HG03558 (cell line): Measurements from ENCODE around the gene C10orf90.

ENCODE experiments used
- ATAC-seq: cut with Tn5 transposase; IDR thresholded peaks from one replicate; pipeline ENCODE4 v1.9.1; 2021; ENCODE audit warnings: moderate number of reproducible peaks; ENCODE audit not compliant: unreplicated experiment; ENCODE audit errors: extremely low read depth

The C10orf90 gene

GRCh38 chr10:126670056-126670894, at the start of gene C10orf90:
TSS of gene C10orf90 (minus strand) at chr10:126670693. CDS start at chr10:126670480, 213 bp downstream.
- ATAC-seq, result no peak

GRCh38 chr10:126716366-126716765, 45.9 kb upstream of the C10orf90 start:
- ATAC-seq, result no peak

GRCh38 chr10:126713594-126713993, 43.1 kb upstream of the C10orf90 start:
- no peak for ATAC-seq

- ATAC-seq, result no peak
Observed at GRCh38 chr10:126712681-126713080, 42.2 kb upstream of the C10orf90 start.

GRCh38 chr10:126705951-126706565, 35.6 kb upstream of the C10orf90 start:
- no peak for ATAC-seq

GRCh38 chr10:126705131-126705530, 34.6 kb upstream of the C10orf90 start:
- ATAC-seq, result no peak

GRCh38 chr10:126704649-126705048, 34.2 kb upstream of the C10orf90 start:
- ATAC-seq, result no peak

GRCh38 chr10:126702181-126702580, 31.7 kb upstream of the C10orf90 start:
- no peak for ATAC-seq

GRCh38 chr10:126701526-126701925, 31.0 kb upstream of the C10orf90 start:
- ATAC-seq, result no peak

- no peak for ATAC-seq
Observed at GRCh38 chr10:126696684-126697083, 26.2 kb upstream of the C10orf90 start.

- no peak for ATAC-seq
Observed at GRCh38 chr10:126691456-126691855, 21.0 kb upstream of the C10orf90 start.

- ATAC-seq, result no peak
Observed at GRCh38 chr10:126690534-126690933, 20.0 kb upstream of the C10orf90 start.

- no peak for ATAC-seq
Observed at GRCh38 chr10:126689461-126689994, 19.0 kb upstream of the C10orf90 start.

- ATAC-seq, result no peak
Observed at GRCh38 chr10:126687121-126687606, 16.7 kb upstream of the C10orf90 start.

GRCh38 chr10:126686719-126687118, 16.2 kb upstream of the C10orf90 start:
- ATAC-seq, result no peak

- no peak for ATAC-seq
Observed at GRCh38 chr10:126686268-126686667, 15.8 kb upstream of the C10orf90 start.

- no peak for ATAC-seq
Observed at GRCh38 chr10:126685756-126686155, 15.3 kb upstream of the C10orf90 start.

GRCh38 chr10:126684171-126684745, 13.8 kb upstream of the C10orf90 start:
- ATAC-seq, result no peak

GRCh38 chr10:126683466-126683865, 13.0 kb upstream of the C10orf90 start:
- no peak for ATAC-seq

- ATAC-seq, result no peak
Observed at GRCh38 chr10:126675656-126676438, 5.4 kb upstream of the C10orf90 start.
